ENCODE data around the gene ABLIM3. TPM values are rescaled to one million over a fixed set of nuclear protein-coding genes. Genes with fewer than 3 reads are reported as not detected.

The ABLIM3 gene
- total and polyA plus RNA-seq, 9 of the 15 experiments (the other 6 are each of a cell fraction or from before 2014, with no cell fraction given), result 0.03 to 0.38 (median 0.11) TPM

GRCh38 chr5:149133795-149134777 lies 7.2 kb upstream of the ABLIM3 start (continued):
- TF ChIP-seq HIVEP1 (CRISPR knock-in tag; IDR thresholded peaks at IDR 0.05), result no peak
- TF ChIP-seq CTCFL (IDR thresholded peaks at IDR 0.05; ENCODE audit: borderline replicate concordance, insufficient read depth, low read depth, low read length, poor library complexity, severe bottlenecking), result no peak
- no peak for TF ChIP-seq ZBTB8A (IDR thresholded peaks at IDR 0.05; ENCODE audit: partially characterized antibody)
- no peak for TF ChIP-seq ZC3H8 (IDR thresholded peaks at IDR 0.05)
- TF ChIP-seq ZNF318 (IDR thresholded peaks at IDR 0.05; ENCODE audit: borderline replicate concordance in 1 of 2, low read depth in 1 of 2), result no peak
- TF ChIP-seq ZNF76 (CRISPR knock-in tag; IDR thresholded peaks at IDR 0.05; ENCODE audit: borderline replicate concordance), result no peak
- TF ChIP-seq CBX8 (IDR thresholded peaks at IDR 0.05; ENCODE audit: borderline replicate concordance, extremely low read depth, low read depth, low read length, poor library complexity, severe bottlenecking), result no peak
- TF ChIP-seq PHB (CRISPR knock-in tag; IDR thresholded peaks at IDR 0.05), result no peak
- no peak for TF ChIP-seq KLF1 (tag; IDR thresholded peaks at IDR 0.05)
- TF ChIP-seq ZNF583 (CRISPR knock-in tag; IDR thresholded peaks at IDR 0.05), result no peak
- TF ChIP-seq MAFK (IDR thresholded peaks at IDR 0.05; ENCODE audit: low read length), result peak; percentile 2; the same call in 1 of the 2 replicates

Data from K562 (cell line).